Peyer's patch (tissue), 4 donors: Measurements from ENCODE around the gene GOT2. TPM values are rescaled to one million over a fixed set of nuclear protein-coding genes. Genes with fewer than 3 reads are reported as not detected.

Experiments used
- DNase-seq, 3 donors: peaks; one replicate each; pipeline ENCODE4 v3.0.0-alpha.2; 2017 to 2019
- H3K27ac ChIP-seq, 4 donors: fragments of 200-600 bp; sonication (generic); one replicate each; pipeline ENCODE4 v1.5.1; 2016 to 2019
- H3K27me3 ChIP-seq, 2 donors: fragments of 200-600 bp; sonication (generic); one replicate each; pipeline ENCODE4 v1.5.1; 2019
- H3K36me3 ChIP-seq, 3 donors: fragments of 200-600 bp; sonication (generic); one replicate each; pipeline ENCODE4 v1.5.1; 2016 to 2019
- H3K4me1 ChIP-seq, 4 donors: fragments of 200-600 bp; sonication (generic); one replicate each; pipeline ENCODE4 v1.5.1; 2016 to 2019
- H3K4me3 ChIP-seq, 4 donors: fragments of 200-600 bp; sonication (generic); 1 replicate in 3 of 4; 2 replicates in 1 of 4; pipeline ENCODE4 v1.5.1; 2016 to 2019; ENCODE audit warnings: mild to moderate bottlenecking in 1 of 4
- H3K9me3 ChIP-seq, 4 donors: fragments of 200-600 bp; sonication (generic); one replicate each; pipeline ENCODE4 v1.5.1; 2016 to 2019; ENCODE audit warnings: mild to moderate bottlenecking in 1 of 4
- CTCF ChIP-seq, 6 experiments: fragments of 450-650 bp in 4 of 6; fragments of 200-600 bp in 2 of 6; sonication (generic) in 1 of 6; IDR thresholded peaks; one replicate each; pipeline ENCODE4 v1.5.1; 2017 to 2019; ENCODE audit warnings: antibody characterized with exemption in 6 of 6, mild to moderate bottlenecking in 3 of 6, moderate library complexity in 1 of 6
- POLR2A ChIP-seq, 2 donors: fragments of 450-650 bp; IDR thresholded peaks; one replicate each; pipeline ENCODE4 v1.5.1; 2017; ENCODE audit warnings: antibody characterized with exemption in 2 of 2, mild to moderate bottlenecking in 2 of 2, moderate library complexity in 2 of 2
- total RNA-seq, 4 donors: library from RNA; depleted of rRNA; stranded (reverse); fragments of >200 nt; gene quantifications; one replicate each; pipeline ENCODE4 v1.1.0, GENCODE V29; 2016

Gene GOT2
- total RNA-seq, 4 donors from 2014 or later, result 57.0 to 72.7 (median 67.1) TPM

DNA sequence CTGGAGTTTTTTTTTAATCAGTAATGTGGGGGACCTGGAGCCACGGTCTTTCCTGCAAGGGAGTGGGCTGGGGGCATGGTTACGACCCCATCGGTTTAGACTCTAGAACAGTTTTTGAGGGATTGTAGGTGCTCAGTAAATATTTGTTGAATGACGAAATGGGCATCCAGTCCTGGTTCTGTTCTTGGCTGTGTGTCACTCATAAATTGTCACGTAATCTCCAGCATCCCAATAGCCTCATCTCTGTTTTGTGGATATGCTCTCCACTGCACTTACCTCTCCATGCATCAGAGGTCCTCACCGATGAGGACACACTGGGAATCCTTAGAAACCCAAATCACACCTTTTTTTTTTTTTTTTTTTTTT, 49.0 kb downstream of the GOT2 start:
- Histone ChIP-seq H3K27me3 (no peaks in the 10 kb centered on the region), H3K9me3 (no peaks in the 10 kb centered on the region), H3K4me1 (peaks cover 0 to 10% (median 0%) of the 10 kb centered on the region in 4 donors), H3K27ac (peak overlapping the region in 1 of 4 donors; percentile 71), H3K36me3 (peaks cover 0 to 5% (median 0%) of the 10 kb centered on the region in 3 donors), H3K4me3 (peak overlapping the region in 2 of 4 donors; percentile 84 to 93)
- no peak for DNase-seq
- TF ChIP-seq CTCF (IDR thresholded peaks at IDR 0.05) (no peak), POLR2A (IDR thresholded peaks at IDR 0.05) (no peak)

DNA sequence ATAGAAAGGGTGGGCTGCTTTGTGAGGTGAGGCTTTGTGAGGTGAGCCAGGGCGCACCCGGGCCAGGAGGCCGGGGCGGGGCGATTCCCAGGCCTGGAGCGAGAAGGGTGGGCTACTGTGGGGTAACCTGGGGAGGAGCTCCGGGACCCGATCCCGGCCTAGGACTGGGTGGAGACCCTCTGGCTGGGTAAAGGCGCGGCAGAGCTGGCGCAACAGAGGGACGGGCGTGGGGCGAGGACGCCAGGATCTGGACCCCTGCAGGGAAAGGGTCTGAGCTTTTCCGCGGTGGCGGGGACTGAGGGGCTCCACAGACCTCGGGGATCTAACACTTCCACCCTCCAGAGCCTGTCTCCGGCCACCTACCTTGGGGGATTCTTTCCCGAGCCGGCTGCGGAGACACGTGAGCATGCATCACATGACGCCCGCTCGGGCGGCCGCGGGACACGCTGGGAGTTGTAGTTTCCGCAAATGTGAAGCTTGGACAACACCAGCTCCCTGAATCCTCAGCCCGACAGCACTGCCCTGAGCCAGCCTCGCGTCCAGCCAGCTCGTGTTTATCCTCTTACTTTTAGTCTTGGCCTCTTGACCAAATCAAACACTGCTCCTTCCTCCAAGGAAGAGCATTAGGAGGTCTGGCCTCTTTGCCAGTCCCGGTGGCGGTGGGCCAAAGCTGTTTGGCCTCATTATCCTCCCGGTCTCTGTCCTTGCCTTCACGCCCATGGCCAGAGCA, 49.6 kb downstream of the GOT2 start, which contains the start of gene SLC38A7:
SLC38A7 (minus strand) TSS at position 417 of the 730 bp plus-strand sequence. CDS start 4,644 bp downstream, outside the sequence.
- Histone ChIP-seq H3K27ac (peak within 1 kb of the TSS; percentile 28 to 71 (median 58)), H3K36me3 (peaks cover 0 to 9% (median 0%) of the 10 kb centered on the region in 3 donors), H3K4me3 (peak within 1 kb of the TSS; percentile 70 to 93 (median 86)), H3K9me3 (no peaks in the 10 kb centered on the region), H3K4me1 (peaks cover 0 to 10% (median 0%) of the 10 kb centered on the region in 4 donors), H3K27me3 (no peaks in the 10 kb centered on the region)
- TF ChIP-seq CTCF (IDR thresholded peaks at IDR 0.05) (no peak), POLR2A (IDR thresholded peaks at IDR 0.05) (no peak)
- peak; percentile 77 to 94 (median 88) for DNase-seq

DNA sequence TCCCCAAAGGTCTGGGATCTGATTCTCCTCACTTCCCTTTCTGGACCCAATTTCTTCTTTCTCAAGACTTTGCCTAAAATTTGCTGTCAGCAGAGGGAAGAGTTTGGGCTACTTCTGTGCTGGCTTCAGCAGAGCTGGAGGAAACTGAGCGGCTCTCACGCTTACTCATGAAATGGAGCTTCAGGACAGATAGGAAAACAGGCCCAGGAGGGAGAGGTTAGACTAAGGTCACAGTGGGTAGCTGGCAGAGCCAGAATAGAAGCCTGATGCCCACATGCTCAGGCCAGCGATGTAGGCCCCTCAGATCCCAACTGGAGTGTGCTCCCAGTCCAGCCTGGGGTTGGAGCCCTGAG, 50.1 kb downstream of the GOT2 start:
- Histone ChIP-seq H3K4me3 (peak overlapping the region; percentile 70 to 93 (median 86)), H3K4me1 (peaks cover 0 to 10% (median 0%) of the 10 kb centered on the region in 4 donors), H3K27me3 (no peaks in the 10 kb centered on the region), H3K36me3 (peaks cover 0 to 9% (median 0%) of the 10 kb centered on the region in 3 donors), H3K9me3 (no peaks in the 10 kb centered on the region), H3K27ac (peak overlapping the region; percentile 28 to 71 (median 58))
- DNase-seq, result no peak
- TF ChIP-seq POLR2A (IDR thresholded peaks at IDR 0.05) (no peak), CTCF (IDR thresholded peaks at IDR 0.05) (no peak)

- Histone ChIP-seq H3K27me3 (no peaks in the 10 kb centered on the region), H3K36me3 (peaks cover 0 to 23% (median 0%) of the 10 kb centered on the region in 3 donors), H3K27ac (no peak overlapping the region), H3K4me3 (no peak overlapping the region), H3K9me3 (no peaks in the 10 kb centered on the region), H3K4me1 (peaks cover 0 to 10% (median 0%) of the 10 kb centered on the region in 4 donors)
- DNase-seq, result no peak
- no peak for TF ChIP-seq POLR2A (IDR thresholded peaks at IDR 0.05)
- TF ChIP-seq CTCF (IDR thresholded peaks at IDR 0.05), result no peak
These were observed 54.4 kb downstream of the GOT2 start for GRCh38 chr16:58679763-58680162.

- Histone ChIP-seq H3K4me1 (peaks cover 0 to 5% (median 0%) of the 10 kb centered on the region in 4 donors), H3K27ac (no peak overlapping the region), H3K27me3 (no peaks in the 10 kb centered on the region), H3K36me3 (peaks cover 0 to 23% (median 0%) of the 10 kb centered on the region in 3 donors), H3K9me3 (no peaks in the 10 kb centered on the region), H3K4me3 (no peak overlapping the region)
- TF ChIP-seq CTCF (IDR thresholded peaks at IDR 0.05) (peak in 3 of 6 experiments; percentile 19 to 25 (median 23)), POLR2A (IDR thresholded peaks at IDR 0.05) (no peak)
- DNase-seq, result no peak
These were observed 55.4 kb downstream of the GOT2 start for GRCh38 chr16:58678716-58679115.
